ENCODE measurements around the gene SERTAD2.

Gene SERTAD2

GRCh38 chr2:64643838-64644457, 9.8 kb downstream of the SERTAD2 start:
- TF ChIP-seq, protein P1, sequence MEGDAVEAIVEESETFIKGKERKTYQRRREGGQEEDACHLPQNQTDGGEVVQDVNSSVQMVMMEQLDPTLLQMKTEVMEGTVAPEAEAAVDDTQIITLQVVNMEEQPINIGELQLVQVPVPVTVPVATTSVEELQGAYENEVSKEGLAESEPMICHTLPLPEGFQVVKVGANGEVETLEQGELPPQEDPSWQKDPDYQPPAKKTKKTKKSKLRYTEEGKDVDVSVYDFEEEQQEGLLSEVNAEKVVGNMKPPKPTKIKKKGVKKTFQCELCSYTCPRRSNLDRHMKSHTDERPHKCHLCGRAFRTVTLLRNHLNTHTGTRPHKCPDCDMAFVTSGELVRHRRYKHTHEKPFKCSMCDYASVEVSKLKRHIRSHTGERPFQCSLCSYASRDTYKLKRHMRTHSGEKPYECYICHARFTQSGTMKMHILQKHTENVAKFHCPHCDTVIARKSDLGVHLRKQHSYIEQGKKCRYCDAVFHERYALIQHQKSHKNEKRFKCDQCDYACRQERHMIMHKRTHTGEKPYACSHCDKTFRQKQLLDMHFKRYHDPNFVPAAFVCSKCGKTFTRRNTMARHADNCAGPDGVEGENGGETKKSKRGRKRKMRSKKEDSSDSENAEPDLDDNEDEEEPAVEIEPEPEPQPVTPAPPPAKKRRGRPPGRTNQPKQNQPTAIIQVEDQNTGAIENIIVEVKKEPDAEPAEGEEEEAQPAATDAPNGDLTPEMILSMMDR (IDR thresholded peaks at IDR 0.05) = no peak

- TF ChIP-seq, protein P1 (IDR thresholded peaks at IDR 0.05) = no peak
Observed at GRCh38 chr2:64641599-64641998, 12.1 kb downstream of the SERTAD2 start.

DNA sequence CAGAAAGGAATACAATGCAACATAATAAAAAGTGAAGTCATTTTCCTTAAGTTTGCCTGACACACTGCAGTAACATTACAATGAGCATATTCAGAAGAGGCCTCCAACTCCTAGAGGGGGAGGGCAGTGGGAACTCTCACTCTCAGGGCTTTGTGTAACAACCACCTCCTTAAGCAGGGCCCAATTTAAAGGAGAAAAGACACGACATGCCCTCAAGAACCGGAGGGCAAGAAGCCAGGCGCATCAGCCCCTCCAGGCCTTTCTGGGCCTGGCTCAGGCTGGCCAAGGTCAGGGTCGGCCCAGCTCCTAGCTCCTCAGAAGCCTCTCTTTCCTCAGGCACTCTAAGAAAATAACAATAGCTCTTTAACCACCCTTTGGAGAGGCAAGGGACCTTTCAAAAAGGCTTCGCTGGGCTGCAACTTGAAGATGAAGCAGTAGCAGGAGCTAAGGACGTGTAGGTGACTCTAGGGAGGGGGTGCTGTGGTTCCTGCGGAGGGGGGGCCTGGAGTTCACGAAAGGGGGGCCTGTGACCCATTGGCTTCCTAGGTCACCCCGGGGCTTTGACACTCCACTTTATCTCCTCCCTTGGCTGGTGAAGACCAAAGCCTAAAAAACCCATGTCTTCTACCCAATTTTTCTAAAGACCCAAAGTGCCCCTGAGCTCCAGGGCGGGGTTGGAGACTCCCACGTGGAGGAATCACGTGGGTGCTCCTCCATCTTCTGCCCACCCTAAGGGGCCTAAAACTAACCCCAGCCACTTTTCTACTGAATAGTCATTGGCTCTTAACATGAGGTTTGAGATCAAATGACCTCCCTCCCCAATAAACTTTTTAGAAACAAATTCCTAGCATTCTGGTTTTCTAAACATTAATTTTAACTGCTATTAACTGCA, 13.3 kb downstream of the SERTAD2 start:
- TF ChIP-seq, protein P1 (IDR thresholded peaks at IDR 0.05) = no peak

DNA sequence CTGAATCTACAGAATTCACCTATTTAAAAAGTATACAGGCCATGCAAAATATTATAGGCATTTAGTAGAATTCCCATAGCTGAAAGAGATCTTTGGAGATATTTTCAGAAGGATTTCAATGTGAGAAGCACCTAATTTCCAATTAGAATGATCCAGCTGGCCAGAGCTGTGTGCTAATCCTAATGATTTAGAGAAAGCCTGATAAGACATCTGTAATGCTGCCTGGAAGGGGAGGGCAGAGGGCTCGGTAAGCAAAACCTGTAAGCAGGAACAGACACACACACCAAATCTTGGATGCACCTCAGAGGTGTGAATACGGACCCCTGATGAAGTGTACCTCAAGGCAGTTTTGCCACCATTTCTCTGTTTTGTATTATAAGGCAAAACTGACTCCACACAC, 14.0 kb downstream of the SERTAD2 start:
- TF ChIP-seq, protein P1 (IDR thresholded peaks at IDR 0.05) = no peak

DNA sequence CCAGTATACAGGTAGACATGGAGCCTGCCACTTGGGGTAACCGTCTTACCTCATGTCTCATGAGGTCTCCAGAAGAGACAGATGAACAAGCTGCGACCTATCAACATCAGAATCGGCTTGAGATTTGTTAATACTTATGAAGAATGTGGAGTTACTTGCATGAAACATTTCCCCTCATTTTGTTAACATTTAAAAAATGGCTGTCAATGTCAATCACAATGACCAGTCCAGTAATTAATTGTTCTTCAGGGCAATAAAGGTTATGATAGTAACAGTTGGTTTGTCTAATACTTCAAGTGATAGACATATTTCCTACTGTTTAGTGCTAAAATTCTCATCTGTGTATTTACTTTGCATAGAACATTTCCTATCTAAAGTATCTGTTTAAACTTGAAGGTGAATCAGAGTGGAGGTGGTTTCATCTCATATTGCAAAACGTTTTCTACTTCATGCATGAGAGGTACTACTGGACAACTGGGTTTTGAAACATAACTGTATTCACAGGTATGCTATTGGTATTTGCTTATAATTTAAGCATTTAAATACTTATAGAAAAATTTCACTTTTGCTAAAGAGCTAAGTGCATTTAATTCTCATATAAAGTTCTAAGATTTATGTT, 15.1 kb downstream of the SERTAD2 start:
- TF ChIP-seq, protein P1 (IDR thresholded peaks at IDR 0.05) = no peak

DNA sequence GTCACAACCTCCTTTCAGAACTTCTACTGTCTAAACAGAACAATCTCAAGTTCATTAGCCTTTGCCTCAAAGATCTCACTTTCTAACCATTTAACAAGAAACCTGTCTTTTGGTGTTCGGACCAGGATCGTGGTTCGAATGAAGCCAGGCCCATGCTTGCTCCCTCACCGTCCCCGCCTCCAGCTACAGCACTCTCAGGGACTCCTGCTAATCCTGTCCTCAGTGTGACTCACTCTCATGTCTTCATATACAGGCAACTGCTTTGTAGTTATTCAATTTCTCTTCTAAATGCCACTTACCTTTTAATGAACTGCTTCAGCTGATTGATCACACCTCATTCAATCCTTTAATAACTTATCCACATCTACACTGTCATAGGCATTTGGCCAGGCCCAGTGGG, 15.8 kb downstream of the SERTAD2 start:
- TF ChIP-seq, protein P1 (IDR thresholded peaks at IDR 0.05) = no peak

- TF ChIP-seq, protein P1 (IDR thresholded peaks at IDR 0.05) = no peak
Observed at GRCh38 chr2:64637000-64637635, 16.6 kb downstream of the SERTAD2 start.

All from LNCAP (cell line).